Naive B cell (primary cell): ENCODE data around the gene PDE10A. TPM values are rescaled to one million over a fixed set of nuclear protein-coding genes. Genes with fewer than 3 reads are reported as not detected.

Source experiments
- ATAC-seq, 2 donors: fragments of 150-1000 bp; cut with Tn5 transposase; 2 replicates each; pipeline ENCODE4 v1.10.0; 2021; ENCODE audit warnings: low read depth in 2 of 2, mild to moderate bottlenecking in 2 of 2, moderate library complexity in 2 of 2
- DNase-seq: peaks from one replicate; pipeline ENCODE4 v3.0.0; 2022
- H3K27ac Mint-ChIP-seq, 6 donors: one replicate each; pipeline ENCODE4 v1.8.0; 2020 to 2022; ENCODE audit warnings: mild to moderate bottlenecking in 6 of 6, mixed read lengths in 6 of 6, moderate library complexity in 5 of 6, inconsistent platforms in 2 of 6
- H3K27me3 Mint-ChIP-seq, 3 donors: one replicate each; pipeline ENCODE4 v1.8.0; 2021 to 2022; ENCODE audit warnings: mixed read lengths in 3 of 3, mild to moderate bottlenecking in 1 of 3
- H3K36me3 Mint-ChIP-seq, 2 donors: one replicate each; pipeline ENCODE4 v1.8.0; 2020 to 2022; ENCODE audit warnings: mixed read lengths in 2 of 2, inconsistent platforms in 1 of 2, mild to moderate bottlenecking in 1 of 2
- H3K4me1 Mint-ChIP-seq, 3 donors: one replicate each; pipeline ENCODE4 v1.8.0; 2020 to 2022; ENCODE audit warnings: mixed read lengths in 3 of 3, inconsistent platforms in 1 of 3, mild to moderate bottlenecking in 1 of 3, moderate library complexity in 1 of 3
- H3K4me3 Mint-ChIP-seq, 8 donors: one replicate each; pipeline ENCODE4 v1.8.0; 2020 to 2022; ENCODE audit warnings: mild to moderate bottlenecking in 8 of 8, mixed read lengths in 8 of 8, moderate library complexity in 8 of 8, inconsistent platforms in 2 of 8
- H3K9me3 Mint-ChIP-seq, 7 donors: one replicate each; pipeline ENCODE4 v1.8.0; 2020 to 2022; ENCODE audit warnings: mixed read lengths in 7 of 7, mild to moderate bottlenecking in 5 of 7, inconsistent platforms in 2 of 7, moderate library complexity in 1 of 7
- polyA plus RNA-seq, 6 donors: library from polyadenylated mRNA; unstranded; fragments of 300-500 nt; fragmentation: Illumina TruSeq; gene quantifications; one replicate each; pipeline ENCODE4 v1.2.3, GENCODE V29; 2021; ENCODE audit warnings: low read depth in 6 of 6

The PDE10A gene
- polyA plus RNA-seq = not detected

DNA sequence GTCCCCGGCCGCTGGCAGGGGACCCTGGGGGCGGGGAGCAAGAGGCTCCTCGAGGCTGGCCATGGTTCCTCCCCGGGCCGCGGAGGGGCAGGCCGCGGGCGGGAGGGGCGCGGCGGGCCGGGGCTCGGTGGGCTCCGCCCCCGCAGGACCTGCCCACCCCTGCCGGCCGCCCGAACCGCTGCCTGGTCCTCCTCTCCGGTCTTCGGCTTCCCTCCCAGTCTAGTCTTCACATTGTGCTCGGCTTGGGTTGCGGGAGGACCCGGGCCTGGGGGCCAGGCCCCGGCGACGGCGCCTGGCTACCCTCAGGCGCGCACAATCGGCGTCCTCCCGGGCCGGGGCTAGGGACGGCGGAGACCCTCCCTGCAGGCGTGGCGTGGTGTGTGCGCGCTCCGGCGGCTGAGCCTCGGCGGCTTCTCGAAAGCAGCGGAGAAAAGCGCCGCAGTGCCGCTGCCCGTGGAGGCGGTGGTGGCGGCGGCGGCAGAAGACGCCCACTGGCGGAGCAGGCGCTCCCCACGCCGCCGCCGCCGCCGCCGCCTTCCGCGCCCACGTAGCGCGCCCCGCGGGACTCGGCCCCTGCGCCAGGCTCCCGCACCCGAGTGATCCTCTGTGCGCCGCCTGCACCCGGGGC is at the start of gene PDE10A:
PDE10A (minus strand) TSS at position 493 of the 628 bp plus-strand sequence; CDS start at position 63, 430 bp downstream.
- Mint-ChIP-seq H3K27me3 (peaks cover 30 to 62% (median 60%) of the 10 kb centered on the region in 3 donors), H3K36me3 (no peaks in the 10 kb centered on the region), H3K4me1 (peaks cover 3 to 12% (median 11%) of the 10 kb centered on the region in 3 donors), H3K27ac (no peak within 1 kb of the TSS), H3K4me3 (peak within 1 kb of the TSS in 4 of 8 donors; percentile 5 to 72 (median 48)), H3K9me3 (peaks cover 0 to 5% (median 0%) of the 10 kb centered on the region in 7 donors)
- DNase-seq (no peak), ATAC-seq (no peak)

DNA sequence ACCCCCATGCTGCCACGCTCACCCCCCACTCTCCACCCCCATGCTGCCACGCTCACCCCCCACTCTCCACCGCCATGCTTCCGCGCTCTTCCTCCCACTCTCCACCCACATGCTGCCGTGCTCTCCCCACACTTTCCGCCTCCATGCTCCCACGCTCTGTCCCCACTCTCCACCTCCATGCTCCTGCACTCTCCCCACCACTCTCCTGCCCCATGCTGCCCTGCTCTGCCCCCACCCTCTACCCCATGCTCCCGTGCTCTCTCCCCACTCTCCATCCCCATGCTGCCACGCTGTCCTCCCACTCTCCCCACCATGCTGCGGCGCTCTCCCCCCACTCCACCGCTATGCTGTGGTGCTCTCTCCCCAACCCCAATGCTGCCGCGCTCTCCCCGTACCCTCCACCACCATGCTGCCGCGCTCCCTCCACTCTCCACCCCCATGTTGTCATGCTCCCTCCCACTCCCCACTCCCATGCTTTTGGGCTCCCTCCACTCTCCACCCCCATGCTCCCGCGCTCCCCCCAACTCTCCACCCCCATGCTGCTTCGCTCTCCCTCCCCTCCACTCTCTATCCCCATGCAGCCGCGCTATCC is 46.0 kb upstream of the PDE10A start:
- ATAC-seq (no peak), DNase-seq (no peak)
- H3K36me3 Mint-ChIP-seq = no peaks in the 10 kb centered on the region
- H3K27me3 Mint-ChIP-seq = peaks cover 0 to 4% (median 0%) of the 10 kb centered on the region in 3 donors
- no peak overlapping the region for H3K4me3 Mint-ChIP-seq
- peaks cover 0 to 12% (median 0%) of the 10 kb centered on the region in 7 donors for H3K9me3 Mint-ChIP-seq
- H3K27ac Mint-ChIP-seq = no peak overlapping the region
- H3K4me1 Mint-ChIP-seq = no peaks in the 10 kb centered on the region

DNA sequence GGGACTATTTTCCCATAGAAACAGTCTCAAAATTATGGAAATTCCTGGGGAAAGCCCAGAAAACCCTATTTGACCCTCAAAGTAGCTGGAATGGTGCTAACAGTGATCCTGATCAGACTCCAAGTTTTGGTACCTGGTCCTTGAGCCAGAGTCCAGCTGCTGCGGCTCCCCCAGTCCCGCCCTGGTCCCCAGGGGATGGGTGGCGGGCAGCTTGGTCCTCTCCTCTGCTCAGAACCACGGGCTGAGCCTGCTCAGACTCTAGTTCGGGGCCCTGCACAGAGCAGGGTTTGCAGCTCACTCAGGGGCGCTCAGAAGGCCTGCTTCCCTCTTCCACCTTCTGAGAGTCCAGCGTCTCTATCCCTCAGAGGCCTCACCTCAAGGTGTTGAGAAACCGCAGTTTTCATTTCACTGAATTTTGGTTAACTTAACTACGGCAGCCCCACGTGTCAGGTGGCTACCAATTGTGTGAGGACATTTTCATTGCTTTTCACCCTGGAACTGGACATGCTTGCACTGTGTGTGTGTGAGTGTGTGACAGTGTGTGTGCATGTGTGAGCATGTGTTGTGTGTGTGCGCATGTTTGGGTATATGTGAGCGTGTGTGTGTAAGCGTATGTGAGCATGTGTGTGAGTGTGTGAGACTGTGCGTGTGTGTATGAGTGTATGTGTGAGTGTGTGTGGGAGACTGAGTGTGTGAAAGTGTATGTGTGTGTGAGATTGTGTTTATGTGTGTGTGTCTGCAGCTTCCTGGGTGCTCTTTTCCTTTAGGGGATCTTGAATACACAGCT is 44.2 kb upstream of the PDE10A start:
- H3K27ac Mint-ChIP-seq = no peak overlapping the region
- H3K4me3 Mint-ChIP-seq = no peak overlapping the region

DNA sequence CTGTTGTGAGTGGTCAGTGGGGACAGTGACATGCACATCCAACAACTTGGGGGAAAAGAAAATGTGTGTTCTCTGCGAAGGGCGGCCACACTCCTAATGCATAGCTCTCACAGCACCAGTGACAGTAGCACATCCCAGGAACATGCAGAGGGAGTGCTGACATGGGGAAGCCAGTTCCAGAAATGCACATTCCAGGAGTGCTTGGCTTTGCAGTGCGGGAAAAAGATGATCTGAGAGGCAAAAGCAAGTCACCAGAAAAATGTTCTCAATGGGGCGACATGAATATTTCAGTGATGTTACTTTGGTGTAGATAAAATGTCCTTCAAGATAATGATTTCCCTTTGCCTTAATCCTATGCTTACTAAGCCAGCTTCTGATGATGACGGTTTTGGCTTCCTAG is 42.9 kb upstream of the PDE10A start:
- Mint-ChIP-seq H3K27me3 (peaks cover 0 to 4% (median 0%) of the 10 kb centered on the region in 3 donors), H3K9me3 (peaks cover 0 to 20% (median 1%) of the 10 kb centered on the region in 7 donors), H3K4me3 (no peak overlapping the region), H3K36me3 (no peaks in the 10 kb centered on the region), H3K4me1 (no peaks in the 10 kb centered on the region), H3K27ac (no peak overlapping the region)
- ATAC-seq = no peak
- no peak for DNase-seq

More for the DNA sequence above, 44.2 kb upstream of the PDE10A start:
- Mint-ChIP-seq H3K9me3 (peaks cover 0 to 12% (median 0%) of the 10 kb centered on the region in 7 donors), H3K36me3 (no peaks in the 10 kb centered on the region), H3K27me3 (peaks cover 0 to 4% (median 0%) of the 10 kb centered on the region in 3 donors), H3K4me1 (no peaks in the 10 kb centered on the region)
- ATAC-seq (no peak), DNase-seq (no peak)

DNA sequence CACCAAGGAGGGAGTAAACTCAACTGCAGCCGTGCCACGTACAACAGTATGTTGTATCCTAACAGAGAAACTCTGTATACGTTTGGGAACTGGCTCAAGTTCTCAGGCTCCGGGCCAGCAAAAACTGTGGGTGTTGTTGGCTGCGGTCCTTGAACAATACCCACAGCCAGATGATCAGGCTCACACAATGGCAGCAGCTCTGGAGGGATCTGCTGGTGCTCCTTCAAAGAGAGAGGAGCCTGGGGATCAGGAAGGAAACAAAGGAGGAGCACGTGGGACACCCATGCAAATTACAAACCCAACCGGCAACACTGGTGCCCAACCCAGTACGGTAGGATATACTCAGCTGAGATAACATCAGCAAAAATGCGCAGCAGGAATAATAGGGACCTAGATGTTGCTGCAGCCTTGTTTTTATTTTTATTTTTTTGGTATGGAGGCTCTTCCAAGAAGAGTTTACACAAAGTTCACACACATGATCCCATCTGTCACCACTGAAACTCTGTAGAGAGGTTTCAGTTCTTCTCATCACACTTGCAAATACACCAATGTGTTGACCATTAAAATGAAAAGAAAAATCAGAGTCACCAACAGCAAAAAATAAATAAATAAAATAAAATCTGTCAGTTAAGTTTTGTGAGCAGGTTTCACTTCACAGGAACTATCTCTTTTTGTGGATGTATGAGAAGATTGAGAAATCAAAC is 41.2 kb upstream of the PDE10A start:
- peaks cover 0 to 4% (median 0%) of the 10 kb centered on the region in 3 donors for H3K27me3 Mint-ChIP-seq
- DNase-seq = no peak
- no peaks in the 10 kb centered on the region for H3K36me3 Mint-ChIP-seq
- H3K4me1 Mint-ChIP-seq = no peaks in the 10 kb centered on the region
- no peak for ATAC-seq
- H3K4me3 Mint-ChIP-seq = no peak overlapping the region
- H3K9me3 Mint-ChIP-seq = peaks cover 0 to 12% (median 3%) of the 10 kb centered on the region in 7 donors
- H3K27ac Mint-ChIP-seq = no peak overlapping the region

DNA sequence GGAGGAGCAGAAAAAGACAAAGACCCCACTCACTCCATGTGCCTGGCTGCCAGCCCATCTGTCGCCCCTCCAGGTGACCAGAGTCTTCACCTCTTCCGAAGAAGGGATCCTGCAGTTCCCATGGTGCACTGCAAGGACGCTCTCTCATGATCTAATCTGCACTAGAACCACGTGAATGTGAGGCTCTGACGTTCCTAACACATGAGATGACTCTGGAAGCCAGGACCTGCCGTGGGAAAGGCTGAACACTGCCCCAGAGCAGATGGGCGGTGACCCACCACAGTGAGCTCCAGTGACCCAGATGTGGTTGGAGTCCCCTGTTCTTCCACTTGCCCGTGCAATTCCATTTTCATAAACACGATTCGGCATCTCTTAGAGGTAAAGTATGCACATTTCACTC is 39.6 kb upstream of the PDE10A start:
- H3K27me3 Mint-ChIP-seq = peaks cover 0 to 4% (median 0%) of the 10 kb centered on the region in 3 donors
- H3K4me3 Mint-ChIP-seq = no peak overlapping the region
- H3K27ac Mint-ChIP-seq = no peak overlapping the region

DNA sequence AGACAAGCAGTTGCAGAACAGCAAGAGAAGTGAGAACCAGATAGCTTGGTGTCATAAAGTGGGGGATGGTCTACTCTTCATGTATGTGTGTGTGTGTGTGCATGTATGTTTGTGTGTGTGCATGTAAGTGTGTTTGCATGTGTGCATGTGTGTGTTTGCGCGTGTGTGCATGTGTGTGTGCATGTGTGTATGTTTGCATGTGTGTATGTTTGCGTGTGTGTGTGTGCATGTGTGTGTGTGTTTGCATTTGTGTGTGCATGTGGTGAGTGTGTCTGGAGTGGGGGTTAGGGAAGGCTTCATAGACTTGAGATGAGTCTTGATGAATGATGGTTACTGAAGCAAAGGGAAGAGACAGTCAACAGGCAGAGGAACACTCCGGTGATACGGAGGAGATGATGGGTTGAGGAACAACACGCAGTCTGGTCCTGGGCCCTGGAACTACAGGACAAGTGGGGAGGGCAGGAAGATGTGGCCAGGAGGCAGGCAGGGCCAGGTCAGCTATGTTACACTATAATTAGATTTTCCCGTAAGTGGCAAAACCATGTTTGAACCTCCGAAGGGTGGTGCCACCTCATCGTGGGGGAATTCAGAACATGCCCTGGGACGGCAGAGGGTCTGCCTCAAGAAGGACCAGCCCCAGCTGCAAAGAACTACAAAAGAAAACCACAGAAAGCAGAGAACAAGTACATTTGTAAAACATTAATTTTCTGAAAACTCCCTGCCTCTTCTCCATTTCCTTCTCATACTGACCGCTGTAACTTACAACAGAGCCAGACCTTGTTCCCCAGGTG is 38.7 kb upstream of the PDE10A start:
- no peaks in the 10 kb centered on the region for H3K4me1 Mint-ChIP-seq
- H3K4me3 Mint-ChIP-seq = no peak overlapping the region
- peaks cover 3 to 15% (median 10%) of the 10 kb centered on the region in 7 donors for H3K9me3 Mint-ChIP-seq
- no peaks in the 10 kb centered on the region for H3K36me3 Mint-ChIP-seq
- ATAC-seq = no peak
- H3K27me3 Mint-ChIP-seq = no peaks in the 10 kb centered on the region
- H3K27ac Mint-ChIP-seq = no peak overlapping the region
- no peak for DNase-seq

More for the DNA sequence above, 39.6 kb upstream of the PDE10A start:
- H3K36me3 Mint-ChIP-seq = no peaks in the 10 kb centered on the region
- DNase-seq = no peak
- peaks cover 3 to 12% (median 9%) of the 10 kb centered on the region in 7 donors for H3K9me3 Mint-ChIP-seq
- no peaks in the 10 kb centered on the region for H3K4me1 Mint-ChIP-seq
- no peak for ATAC-seq

DNA sequence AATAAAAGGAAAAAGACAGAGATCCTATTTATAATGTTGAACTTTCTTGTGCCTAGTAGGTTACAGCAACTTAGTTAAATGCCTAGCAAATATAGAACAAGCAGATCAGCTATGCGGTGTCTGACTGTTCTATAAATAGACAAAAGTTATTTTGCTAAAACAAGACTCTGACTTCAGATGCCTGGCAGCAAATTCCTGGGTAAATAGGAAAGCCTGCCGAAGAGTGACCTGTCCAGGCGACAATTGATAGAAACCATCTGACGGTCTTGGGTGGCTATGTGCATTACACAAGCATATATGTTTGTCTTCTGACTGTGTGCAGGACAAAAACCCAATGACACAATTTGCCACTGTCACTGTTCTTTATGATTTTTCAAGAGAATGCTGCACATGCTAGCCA is 38.0 kb upstream of the PDE10A start:
- H3K27me3 Mint-ChIP-seq = no peaks in the 10 kb centered on the region
- no peaks in the 10 kb centered on the region for H3K4me1 Mint-ChIP-seq
- H3K9me3 Mint-ChIP-seq = peaks cover 3 to 16% (median 11%) of the 10 kb centered on the region in 7 donors
- no peak overlapping the region for H3K27ac Mint-ChIP-seq
- H3K36me3 Mint-ChIP-seq = no peaks in the 10 kb centered on the region
- ATAC-seq (no peak), DNase-seq (no peak)
- H3K4me3 Mint-ChIP-seq = no peak overlapping the region

DNA sequence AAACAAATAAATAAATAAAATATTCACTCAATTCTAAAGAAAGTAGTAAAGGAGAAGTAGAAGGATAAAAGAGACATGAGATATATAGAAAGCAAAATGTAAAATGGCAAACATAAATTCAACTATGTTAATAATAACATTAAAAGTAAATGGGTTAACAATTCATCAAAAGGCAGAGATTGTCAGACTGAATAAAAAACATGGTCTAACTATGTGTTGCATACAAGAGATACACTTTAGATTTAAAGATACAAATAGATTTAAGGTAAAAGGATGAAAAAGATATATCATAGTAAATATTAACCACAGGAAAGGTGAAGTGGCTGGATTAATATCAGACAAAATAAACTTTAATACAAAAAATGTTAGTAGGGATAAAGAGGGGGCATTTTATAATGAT is 35.8 kb upstream of the PDE10A start:
- no peaks in the 10 kb centered on the region for H3K4me1 Mint-ChIP-seq
- ATAC-seq = no peak
- peaks cover 0 to 12% (median 0%) of the 10 kb centered on the region in 3 donors for H3K27me3 Mint-ChIP-seq
- peak overlapping the region in 1 of 6 donors; percentile 46 for H3K27ac Mint-ChIP-seq
- H3K4me3 Mint-ChIP-seq = no peak overlapping the region
- DNase-seq = no peak
- no peaks in the 10 kb centered on the region for H3K36me3 Mint-ChIP-seq
- H3K9me3 Mint-ChIP-seq = peaks cover 3 to 17% (median 12%) of the 10 kb centered on the region in 7 donors

DNA sequence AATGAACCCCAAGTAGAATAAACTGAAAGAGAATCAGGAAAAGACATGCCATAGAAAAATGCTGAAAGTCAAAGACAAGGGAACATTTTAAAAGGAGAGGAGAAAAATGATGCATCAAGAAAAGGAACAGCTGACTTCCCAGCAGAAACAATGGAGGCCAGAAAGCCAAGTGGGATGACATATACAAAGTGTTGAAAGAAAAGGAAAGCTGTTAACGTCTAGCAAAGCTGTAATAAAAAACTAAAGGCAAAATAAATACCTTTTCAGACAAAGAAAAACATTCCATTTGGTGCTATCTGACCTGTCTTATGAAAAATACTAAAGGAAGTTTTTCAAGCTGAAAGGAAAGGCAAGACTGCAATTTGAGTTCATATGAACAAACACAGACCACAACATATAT is 34.1 kb upstream of the PDE10A start:
- Mint-ChIP-seq H3K4me1 (no peaks in the 10 kb centered on the region), H3K27ac (no peak overlapping the region), H3K27me3 (peaks cover 0 to 12% (median 0%) of the 10 kb centered on the region in 3 donors), H3K4me3 (no peak overlapping the region), H3K9me3 (peaks cover 3 to 17% (median 12%) of the 10 kb centered on the region in 7 donors), H3K36me3 (no peaks in the 10 kb centered on the region)
- ATAC-seq (no peak), DNase-seq (no peak)

DNA sequence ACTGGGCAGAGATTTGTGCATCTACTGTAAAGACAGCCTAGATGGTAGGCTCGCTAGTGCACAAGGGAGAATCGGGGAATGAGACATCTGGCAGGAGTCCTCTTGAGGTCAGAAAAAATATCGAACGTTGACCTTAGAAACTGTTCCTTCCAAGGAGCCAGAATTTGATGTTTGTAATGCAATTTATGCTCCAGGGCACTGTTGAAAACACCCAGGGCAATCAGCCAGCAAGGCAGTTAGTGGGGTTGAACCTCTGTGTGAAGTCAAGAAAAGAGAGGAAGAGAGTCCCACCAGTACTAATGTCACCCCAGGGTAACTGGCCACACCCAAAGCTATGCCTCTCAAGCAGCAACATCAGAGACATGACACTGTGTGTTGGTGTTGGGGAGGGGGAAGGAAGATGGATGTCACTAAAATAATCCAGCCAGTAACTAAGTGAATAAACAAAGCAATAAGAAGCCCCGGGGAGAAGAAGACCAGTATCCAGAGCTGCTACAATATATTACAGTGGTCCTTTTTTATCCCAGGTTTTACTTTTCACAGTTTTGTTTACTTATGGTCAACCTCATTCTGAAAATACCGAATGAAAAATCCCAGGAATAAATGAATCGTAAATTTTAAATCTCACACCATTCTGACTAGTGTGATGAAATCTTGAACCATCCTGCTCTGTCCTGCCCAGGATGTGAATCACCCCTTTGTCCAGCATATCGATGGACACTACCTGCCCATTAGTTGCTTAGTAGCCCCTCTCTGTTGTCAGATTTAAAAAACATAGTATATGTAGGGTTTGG is 32.9 kb upstream of the PDE10A start:
- H3K9me3 Mint-ChIP-seq = peaks cover 1 to 16% (median 9%) of the 10 kb centered on the region in 7 donors
- H3K27me3 Mint-ChIP-seq = peaks cover 0 to 12% (median 0%) of the 10 kb centered on the region in 3 donors
- H3K36me3 Mint-ChIP-seq = no peaks in the 10 kb centered on the region
- no peaks in the 10 kb centered on the region for H3K4me1 Mint-ChIP-seq
- H3K4me3 Mint-ChIP-seq = no peak overlapping the region
- H3K27ac Mint-ChIP-seq = no peak overlapping the region
- ATAC-seq = no peak
- no peak for DNase-seq

DNA sequence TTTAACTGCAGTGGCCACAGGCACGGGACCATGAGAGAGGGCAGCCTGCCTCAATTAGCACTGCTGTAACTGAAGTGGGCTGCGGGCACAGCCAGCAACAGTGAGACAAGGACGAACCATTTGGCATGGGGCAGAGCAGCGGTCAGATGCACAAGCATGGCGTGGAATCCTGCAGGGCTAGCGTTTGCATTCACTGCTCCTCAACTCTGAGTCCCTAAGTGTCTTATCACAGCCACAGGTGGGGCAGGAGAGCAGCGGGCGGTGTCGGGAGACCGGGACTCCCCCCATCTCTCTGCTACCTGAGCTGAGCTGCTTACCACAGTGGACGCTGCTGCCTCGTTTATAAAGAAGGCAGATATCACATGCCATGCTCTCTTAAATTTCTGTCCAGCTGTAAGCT is 31.3 kb upstream of the PDE10A start:
- no peak overlapping the region for H3K27ac Mint-ChIP-seq
- no peak overlapping the region for H3K4me3 Mint-ChIP-seq
- peaks cover 0 to 20% (median 8%) of the 10 kb centered on the region in 7 donors for H3K9me3 Mint-ChIP-seq
- peaks cover 0 to 12% (median 9%) of the 10 kb centered on the region in 3 donors for H3K27me3 Mint-ChIP-seq
- no peaks in the 10 kb centered on the region for H3K4me1 Mint-ChIP-seq
- no peak for ATAC-seq
- no peaks in the 10 kb centered on the region for H3K36me3 Mint-ChIP-seq
- DNase-seq = no peak
